PFSK-1 (cell line): Measurements from ENCODE around the gene PRPH.

Experiments used
- FOXP2 ChIP-seq: optimal IDR thresholded peaks from 2 replicates; pipeline ENCODE3; 2011; ENCODE audit warnings: borderline replicate concordance, control low read depth, inconsistent platforms; ENCODE audit not compliant: insufficient read depth; ENCODE audit errors: extremely low read length, extremely low read depth
- POLR2AphosphoS5 ChIP-seq: IDR thresholded peaks from 2 replicates; pipeline ENCODE4 v1.6.1; 2012; ENCODE audit warnings: low read depth, mild to moderate bottlenecking, control low read depth, low read length, moderate library complexity
- SIN3A ChIP-seq: IDR thresholded peaks from 2 replicates; pipeline ENCODE4 v1.6.1; 2012; ENCODE audit warnings: mild to moderate bottlenecking, low read length, moderate library complexity, borderline replicate concordance; ENCODE audit not compliant: insufficient read depth
- TAF1 ChIP-seq: IDR thresholded peaks from 2 replicates; pipeline ENCODE4 v1.6.1; 2012; ENCODE audit warnings: low read length, control low read depth, borderline replicate concordance; ENCODE audit not compliant: insufficient read depth
- TF ChIP-seq, protein P1 (sequence below), 2 experiments: IDR thresholded peaks; 2 replicates each; pipeline versions ENCODE4 v1.6.1 to v1.8.0; 2011 to 2012; ENCODE audit warnings: low read depth in 2 of 2, low read length in 2 of 2, control low read depth in 1 of 2, inconsistent platforms in 1 of 2, mild to moderate bottlenecking in 1 of 2, moderate library complexity in 1 of 2; ENCODE audit not compliant: insufficient read depth in 1 of 2

PRPH gene

DNA sequence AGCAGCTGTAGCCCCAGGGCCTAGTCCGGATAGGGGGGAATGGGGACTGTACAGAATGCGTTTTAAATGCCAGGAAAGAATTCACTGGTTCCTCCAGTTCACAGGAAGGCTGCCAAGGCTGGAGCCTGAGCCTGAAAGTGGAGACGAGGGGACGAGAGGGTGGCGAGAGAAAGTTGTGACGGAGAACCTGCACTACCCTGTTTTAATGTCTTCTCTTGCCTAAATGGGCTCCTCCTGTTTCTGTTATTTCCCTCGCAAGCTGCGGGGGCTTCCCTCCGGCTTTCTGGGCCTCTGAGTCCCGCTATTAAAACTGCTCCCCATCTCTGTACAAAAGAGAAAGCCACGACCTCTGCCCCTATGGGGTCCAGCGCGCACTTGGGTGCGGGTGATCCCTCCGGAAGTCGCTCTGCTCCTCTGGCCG is 37.5 kb downstream of the PRPH start:
- TF ChIP-seq FOXP2 (no peak), SIN3A (no peak), POLR2AphosphoS5 (no peak), TAF1 (no peak)
- TF ChIP-seq, protein P1, sequence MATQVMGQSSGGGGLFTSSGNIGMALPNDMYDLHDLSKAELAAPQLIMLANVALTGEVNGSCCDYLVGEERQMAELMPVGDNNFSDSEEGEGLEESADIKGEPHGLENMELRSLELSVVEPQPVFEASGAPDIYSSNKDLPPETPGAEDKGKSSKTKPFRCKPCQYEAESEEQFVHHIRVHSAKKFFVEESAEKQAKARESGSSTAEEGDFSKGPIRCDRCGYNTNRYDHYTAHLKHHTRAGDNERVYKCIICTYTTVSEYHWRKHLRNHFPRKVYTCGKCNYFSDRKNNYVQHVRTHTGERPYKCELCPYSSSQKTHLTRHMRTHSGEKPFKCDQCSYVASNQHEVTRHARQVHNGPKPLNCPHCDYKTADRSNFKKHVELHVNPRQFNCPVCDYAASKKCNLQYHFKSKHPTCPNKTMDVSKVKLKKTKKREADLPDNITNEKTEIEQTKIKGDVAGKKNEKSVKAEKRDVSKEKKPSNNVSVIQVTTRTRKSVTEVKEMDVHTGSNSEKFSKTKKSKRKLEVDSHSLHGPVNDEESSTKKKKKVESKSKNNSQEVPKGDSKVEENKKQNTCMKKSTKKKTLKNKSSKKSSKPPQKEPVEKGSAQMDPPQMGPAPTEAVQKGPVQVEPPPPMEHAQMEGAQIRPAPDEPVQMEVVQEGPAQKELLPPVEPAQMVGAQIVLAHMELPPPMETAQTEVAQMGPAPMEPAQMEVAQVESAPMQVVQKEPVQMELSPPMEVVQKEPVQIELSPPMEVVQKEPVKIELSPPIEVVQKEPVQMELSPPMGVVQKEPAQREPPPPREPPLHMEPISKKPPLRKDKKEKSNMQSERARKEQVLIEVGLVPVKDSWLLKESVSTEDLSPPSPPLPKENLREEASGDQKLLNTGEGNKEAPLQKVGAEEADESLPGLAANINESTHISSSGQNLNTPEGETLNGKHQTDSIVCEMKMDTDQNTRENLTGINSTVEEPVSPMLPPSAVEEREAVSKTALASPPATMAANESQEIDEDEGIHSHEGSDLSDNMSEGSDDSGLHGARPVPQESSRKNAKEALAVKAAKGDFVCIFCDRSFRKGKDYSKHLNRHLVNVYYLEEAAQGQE (IDR thresholded peaks at IDR 0.05; ENCODE audit: insufficient read depth in 1 of 2, low read depth in 2 of 2, low read length in 2 of 2) = no peak

DNA sequence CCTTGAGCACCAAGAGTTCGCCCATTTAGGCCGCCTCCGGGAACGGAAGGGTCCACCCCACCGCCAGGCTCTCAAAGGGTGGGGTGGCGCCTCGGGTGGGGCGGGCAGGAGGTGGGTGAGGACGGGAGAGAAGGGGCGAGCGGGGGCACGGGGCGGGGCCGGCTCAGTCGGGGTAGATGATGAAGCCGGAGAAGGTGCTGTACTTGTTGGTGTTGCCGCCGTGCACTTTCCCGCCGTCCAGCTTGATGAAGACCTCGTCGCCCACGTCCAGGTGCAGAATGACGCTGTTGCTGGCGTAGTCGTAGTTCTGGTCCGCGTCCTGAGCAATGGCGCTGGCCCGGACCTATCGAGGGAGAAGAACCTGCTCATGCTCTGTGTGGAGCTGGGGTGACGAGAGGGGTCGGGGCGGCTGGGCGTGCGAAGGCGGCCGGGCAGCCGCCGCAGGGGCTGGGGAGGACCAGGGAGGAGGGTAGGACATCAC is 38.0 kb downstream of the PRPH start:
- TF ChIP-seq TAF1 (no peak), FOXP2 (no peak)

DNA sequence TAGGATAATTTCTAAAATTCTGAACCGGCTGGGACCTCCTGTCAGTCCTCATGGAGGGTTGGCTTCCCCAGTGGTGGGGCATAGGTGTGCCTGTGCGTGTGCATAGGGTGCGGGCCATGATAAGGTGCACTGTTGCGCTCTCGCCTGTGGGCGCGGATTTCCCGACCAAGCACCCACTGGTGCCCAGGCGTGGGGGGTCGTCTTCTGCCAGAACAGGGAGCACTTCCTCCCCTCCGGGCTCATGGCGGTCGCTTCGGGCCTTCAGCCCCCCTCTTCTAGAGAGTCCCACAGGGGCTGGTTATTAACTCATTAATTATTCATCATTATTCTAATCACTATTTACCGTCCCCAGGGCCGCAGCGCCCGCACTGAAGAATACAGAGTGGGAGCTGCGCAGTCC is 39.3 kb downstream of the PRPH start:
- no peak for TF ChIP-seq SIN3A
- no peak for TF ChIP-seq TAF1
- TF ChIP-seq, protein P1 (IDR thresholded peaks at IDR 0.05; ENCODE audit: insufficient read depth in 1 of 2, low read depth in 2 of 2, low read length in 2 of 2) = no peak
- no peak for TF ChIP-seq POLR2AphosphoS5
- TF ChIP-seq FOXP2 = no peak

GRCh38 chr12:49334681-49335080 is 39.7 kb downstream of the PRPH start:
- TF ChIP-seq SIN3A = no peak
- TF ChIP-seq POLR2AphosphoS5 = no peak
- TF ChIP-seq TAF1 = no peak
- no peak for TF ChIP-seq FOXP2
- TF ChIP-seq, protein P1 (IDR thresholded peaks at IDR 0.05; ENCODE audit: insufficient read depth in 1 of 2, low read depth in 2 of 2, low read length in 2 of 2) = no peak

DNA sequence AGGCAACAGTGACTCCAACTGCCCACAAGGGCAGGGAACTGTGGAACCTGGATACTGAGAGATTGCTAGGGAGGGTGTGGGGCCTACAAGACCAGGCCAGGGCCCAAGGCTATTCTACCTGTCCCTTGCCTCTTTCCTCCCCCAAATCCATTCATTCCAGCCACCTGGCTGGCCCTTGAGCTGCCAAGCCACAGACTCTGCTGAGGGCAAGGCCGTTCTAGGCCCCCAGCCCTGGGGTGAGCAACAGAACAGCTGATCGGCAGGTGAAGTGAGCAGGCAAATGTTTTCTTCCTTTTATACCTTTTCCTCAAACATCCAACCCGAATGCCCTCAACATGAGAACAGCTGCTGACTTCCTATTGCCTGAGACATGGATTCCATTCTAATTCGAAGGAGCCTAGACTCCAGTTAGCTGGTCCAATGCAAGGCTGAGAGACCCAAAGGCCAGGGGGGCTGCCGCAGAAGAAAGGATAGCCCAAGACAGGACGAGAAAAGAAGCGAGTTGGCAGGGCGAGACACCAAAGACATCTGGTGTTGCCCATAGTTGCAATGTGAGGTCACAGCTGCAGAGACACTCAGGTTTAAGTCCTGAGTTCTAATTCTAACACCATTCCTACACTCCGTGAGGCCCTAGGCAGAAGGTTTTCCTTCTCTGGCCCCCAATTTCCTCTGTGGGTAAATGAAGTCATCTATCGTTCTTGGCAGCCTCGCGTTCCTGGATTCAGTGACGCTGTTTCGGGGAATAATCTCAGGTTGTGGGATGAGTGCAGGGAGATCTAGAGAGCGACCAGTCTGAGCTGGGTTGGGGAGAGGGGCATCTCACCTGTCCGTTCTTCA is 40.4 kb downstream of the PRPH start:
- TF ChIP-seq POLR2AphosphoS5 = no peak
- no peak for TF ChIP-seq SIN3A
- no peak for TF ChIP-seq FOXP2
- no peak for TF ChIP-seq TAF1
- TF ChIP-seq, protein P1 (IDR thresholded peaks at IDR 0.05; ENCODE audit: insufficient read depth in 1 of 2, low read depth in 2 of 2, low read length in 2 of 2) = no peak
